Adrenal gland (tissue), 5 donors: ENCODE data around the gene ZNF428.

ENCODE experiments used
- POLR2A ChIP-seq, 2 donors: fragments of 450-650 bp; IDR thresholded peaks; one replicate each; pipeline ENCODE4 v1.6.1; 2017; ENCODE audit warnings: antibody characterized with exemption in 2 of 2, mild to moderate bottlenecking in 2 of 2, moderate library complexity in 1 of 2
- TF ChIP-seq, protein P1 (sequence below), 6 experiments: fragments of 450-650 bp in 4 of 6; fragments of 200-600 bp in 2 of 6; sonication (generic) in 1 of 6; IDR thresholded peaks; 1 replicate in 5 of 6; 2 replicates in 1 of 6; pipeline versions ENCODE4 v1.5.1 to v1.8.0; 2016 to 2021; ENCODE audit warnings: antibody characterized with exemption in 6 of 6, mild to moderate bottlenecking in 2 of 6, moderate library complexity in 1 of 6
- donor health status: DM: no; HTN: no; CAD: no.

DNA sequence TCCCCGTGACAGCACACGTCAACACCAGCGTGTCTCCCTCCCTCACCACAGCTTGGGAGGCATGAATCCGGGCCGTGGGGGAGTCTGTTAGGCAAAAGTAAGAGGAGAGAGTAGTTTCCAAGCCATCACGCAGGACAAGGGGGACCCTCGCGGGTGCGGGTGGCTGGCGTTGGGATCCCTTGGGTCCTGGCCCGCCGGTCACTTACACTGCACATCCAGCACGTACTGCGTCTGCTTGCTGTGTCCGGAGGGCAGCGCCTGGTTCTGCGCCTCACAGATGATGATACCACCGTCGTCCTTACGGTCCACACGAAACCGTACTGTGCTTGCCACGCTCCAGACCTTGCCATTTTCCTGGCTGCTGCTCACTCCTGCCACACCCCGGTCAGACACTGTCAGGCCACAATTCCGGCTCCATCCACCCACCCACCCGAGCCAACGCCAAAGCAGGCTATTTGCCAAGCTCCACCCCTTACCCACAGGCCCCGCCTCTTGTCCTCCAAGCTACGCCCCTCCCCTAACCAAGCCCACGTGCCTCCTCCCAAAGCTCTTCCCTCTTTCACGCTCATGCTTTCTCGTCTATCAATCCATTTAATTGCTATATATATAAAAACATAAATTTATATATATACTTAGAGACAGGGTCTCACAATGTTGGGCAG lies 6.6 kb upstream of the ZNF428 start:
- TF ChIP-seq, protein P1, sequence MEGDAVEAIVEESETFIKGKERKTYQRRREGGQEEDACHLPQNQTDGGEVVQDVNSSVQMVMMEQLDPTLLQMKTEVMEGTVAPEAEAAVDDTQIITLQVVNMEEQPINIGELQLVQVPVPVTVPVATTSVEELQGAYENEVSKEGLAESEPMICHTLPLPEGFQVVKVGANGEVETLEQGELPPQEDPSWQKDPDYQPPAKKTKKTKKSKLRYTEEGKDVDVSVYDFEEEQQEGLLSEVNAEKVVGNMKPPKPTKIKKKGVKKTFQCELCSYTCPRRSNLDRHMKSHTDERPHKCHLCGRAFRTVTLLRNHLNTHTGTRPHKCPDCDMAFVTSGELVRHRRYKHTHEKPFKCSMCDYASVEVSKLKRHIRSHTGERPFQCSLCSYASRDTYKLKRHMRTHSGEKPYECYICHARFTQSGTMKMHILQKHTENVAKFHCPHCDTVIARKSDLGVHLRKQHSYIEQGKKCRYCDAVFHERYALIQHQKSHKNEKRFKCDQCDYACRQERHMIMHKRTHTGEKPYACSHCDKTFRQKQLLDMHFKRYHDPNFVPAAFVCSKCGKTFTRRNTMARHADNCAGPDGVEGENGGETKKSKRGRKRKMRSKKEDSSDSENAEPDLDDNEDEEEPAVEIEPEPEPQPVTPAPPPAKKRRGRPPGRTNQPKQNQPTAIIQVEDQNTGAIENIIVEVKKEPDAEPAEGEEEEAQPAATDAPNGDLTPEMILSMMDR (IDR thresholded peaks at IDR 0.05), result no peak
- no peak for TF ChIP-seq POLR2A (IDR thresholded peaks at IDR 0.05)
